ENCODE measurements around the gene TIGIT.

DNA sequence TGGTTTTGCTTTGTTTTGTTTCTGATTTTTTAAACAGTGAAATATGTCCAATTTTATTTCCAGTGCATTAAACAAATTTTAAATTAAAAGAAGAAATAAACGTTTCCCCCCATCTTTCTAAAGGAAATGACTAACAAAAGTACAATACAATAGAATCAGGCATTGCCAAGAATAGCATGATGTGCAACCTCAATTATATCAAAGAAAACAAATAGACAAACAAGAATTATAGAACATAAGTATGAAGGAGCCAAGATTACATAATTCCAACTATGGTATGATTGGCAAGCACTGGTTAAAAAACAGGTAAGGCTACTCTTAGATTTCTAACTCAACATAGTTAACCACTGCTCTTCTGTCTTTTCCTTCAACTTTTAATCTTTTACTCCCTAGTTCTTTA is 26.4 kb downstream of the TIGIT start:
- TF ChIP-seq GATA2 (IDR thresholded peaks at IDR 0.05; ENCODE audit: low read depth, low read length): no peak
- TF ChIP-seq GATA3 (IDR thresholded peaks at IDR 0.05; ENCODE audit: low read depth, low read length): no peak
